Panc1 (cell line): ENCODE data around the gene MGMT. TPM values are rescaled to one million over a fixed set of nuclear protein-coding genes. Genes with fewer than 3 reads are reported as not detected.

Experiments used
- ATAC-seq: fragments of 200-7000 bp; cut with Tn5 transposase; 2 replicates; pipeline ENCODE4 v1.9.1; 2020; ENCODE audit warnings: mild to moderate bottlenecking, moderate library complexity
- BruUV-seq: library from RNA; stranded (reverse); fragments of 400-500 nt; replicated peaks from 2 replicates; lab custom pipeline; 2021; lab: Mats Ljungman, UMichigan
- CTCF ChIA-PET: fragments of 300-600 bp; sonication (Branson Sonifier 250); formaldehyde crosslinking; loops from one replicate; lab custom pipeline; 2022; ENCODE audit warnings: antibody characterized with exemption; lab: Charles Lee
- POLR2A ChIA-PET: fragments of 300-600 bp; sonication (Branson Sonifier 250); formaldehyde crosslinking; loops from one replicate; lab custom pipeline; 2022; ENCODE audit warnings: antibody characterized with exemption; lab: Charles Lee
- DNase-seq: peaks from one replicate; pipeline ENCODE4 v3.0.0-alpha.2; 2010; ENCODE audit warnings: low read depth, low spot score
- H3K27ac ChIP-seq: 2 replicates; pipeline ENCODE4 v1.5.1; 2011; ENCODE audit warnings: mild to moderate bottlenecking, low read length, inconsistent platforms
- H3K27me3 ChIP-seq: fragments of 200-500 bp; sonication (Bioruptor generic); 2 replicates; pipeline ENCODE4 v1.6.0; 2014; ENCODE audit warnings: low read length, inconsistent platforms; ENCODE audit not compliant: control insufficient read depth, insufficient read depth
- H3K36me3 ChIP-seq: fragments of 200-500 bp; sonication (Bioruptor generic); 2 replicates; pipeline ENCODE4 v1.5.1; 2014; ENCODE audit warnings: inconsistent platforms, mild to moderate bottlenecking, low read length, moderate library complexity; ENCODE audit not compliant: control insufficient read depth, insufficient read depth
- H3K4me1 ChIP-seq: 2 replicates; pipeline ENCODE4 v1.5.1; 2011; ENCODE audit warnings: inconsistent platforms, mild to moderate bottlenecking, low read length, moderate library complexity; ENCODE audit not compliant: control insufficient read depth, insufficient read depth
- H3K4me3 ChIP-seq, 2 experiments: 2 replicates each; pipeline ENCODE4 v1.5.1; 2011 to 2012; ENCODE audit warnings: low read depth in 2 of 2, low read length in 2 of 2, mild to moderate bottlenecking in 2 of 2, inconsistent platforms in 1 of 2, moderate library complexity in 1 of 2
- H3K9me3 ChIP-seq: fragments of 200-500 bp; sonication (Bioruptor generic); 2 replicates; pipeline ENCODE4 v1.5.1; 2014; ENCODE audit warnings: low read depth, mild to moderate bottlenecking, inconsistent platforms, low read length, moderate library complexity; ENCODE audit not compliant: control insufficient read depth, insufficient read depth
- POLR2AphosphoS5 ChIP-seq: IDR thresholded peaks from 2 replicates; pipeline ENCODE4 v1.6.1; 2012; ENCODE audit warnings: mild to moderate bottlenecking, low read depth, low read length, moderate library complexity
- REST ChIP-seq, 2 experiments: IDR thresholded peaks; 2 replicates each; pipeline ENCODE4 v1.6.1; 2011 to 2012; ENCODE audit warnings: low read depth in 2 of 2, control low read depth in 1 of 2, low read length in 1 of 2, mild to moderate bottlenecking in 1 of 2, moderate library complexity in 1 of 2; ENCODE audit not compliant: insufficient read depth in 1 of 2
- SIN3A ChIP-seq: IDR thresholded peaks from 2 replicates; pipeline ENCODE4 v1.6.1; 2012; ENCODE audit warnings: low read depth, mild to moderate bottlenecking, low read length, moderate library complexity, borderline replicate concordance; ENCODE audit not compliant: insufficient read depth
- TCF7L2 ChIP-seq: IDR thresholded peaks from 2 replicates; pipeline ENCODE4 v1.6.1; 2011; ENCODE audit warnings: mild to moderate bottlenecking, low read depth, low read length, inconsistent platforms
- in situ Hi-C: cut with HindIII; loops from 2 replicates; pipeline ENCODE4 v1.10.0; 2016; ENCODE audit warnings: low sequenced_read_pairs, low pct_unique_long_range_greater_than_20kb
- intact Hi-C: fragments of 100-400 bp; cut with micrococcal nuclease; formaldehyde crosslinking; loops from one replicate; pipeline ENCODE4 v1.10.0; 2022; ENCODE audit not compliant: unreplicated experiment
- total RNA-seq: library from RNA; stranded (reverse); gene quantifications from one replicate; pipeline ENCODE4 v1.2.1, GENCODE V29; 2021; ENCODE audit not compliant: unreplicated experiment
- TF ChIP-seq, protein P1 (sequence below): fragments of 450-650 bp; IDR thresholded peaks from 2 replicates; pipeline ENCODE4 v1.5.1; 2017; ENCODE audit warnings: mild to moderate bottlenecking

The MGMT gene
- total RNA-seq, 1 experiment from 2014 or later, result 27.3 TPM

DNA sequence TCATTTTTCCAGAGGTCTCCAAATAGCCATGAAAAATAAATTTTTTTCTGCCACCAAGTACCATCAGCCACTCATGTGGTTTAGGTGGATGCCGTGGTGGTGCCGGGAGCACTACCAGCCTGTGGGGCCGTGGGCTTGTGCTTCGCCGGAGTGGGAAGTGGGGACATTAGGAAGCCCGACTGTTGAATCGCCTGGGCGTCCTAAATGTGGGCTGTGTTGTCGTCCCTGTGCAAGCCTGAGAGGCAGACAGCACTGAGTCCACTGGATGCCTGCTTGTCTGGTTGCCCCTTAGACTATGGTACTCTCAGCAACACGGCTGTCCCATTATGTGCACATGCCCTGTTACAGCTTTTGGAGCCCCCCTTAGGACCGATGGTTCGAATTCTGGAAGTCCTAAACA lies 59.9 kb downstream of the MGMT start:
- TF ChIP-seq SIN3A (no peak), POLR2AphosphoS5 (no peak), REST (IDR thresholded peaks at IDR 0.05; ENCODE audit: insufficient read depth in 1 of 2, low read depth in 2 of 2, low read length in 1 of 2) (no peak), TCF7L2 (no peak)
- TF ChIP-seq, protein P1, sequence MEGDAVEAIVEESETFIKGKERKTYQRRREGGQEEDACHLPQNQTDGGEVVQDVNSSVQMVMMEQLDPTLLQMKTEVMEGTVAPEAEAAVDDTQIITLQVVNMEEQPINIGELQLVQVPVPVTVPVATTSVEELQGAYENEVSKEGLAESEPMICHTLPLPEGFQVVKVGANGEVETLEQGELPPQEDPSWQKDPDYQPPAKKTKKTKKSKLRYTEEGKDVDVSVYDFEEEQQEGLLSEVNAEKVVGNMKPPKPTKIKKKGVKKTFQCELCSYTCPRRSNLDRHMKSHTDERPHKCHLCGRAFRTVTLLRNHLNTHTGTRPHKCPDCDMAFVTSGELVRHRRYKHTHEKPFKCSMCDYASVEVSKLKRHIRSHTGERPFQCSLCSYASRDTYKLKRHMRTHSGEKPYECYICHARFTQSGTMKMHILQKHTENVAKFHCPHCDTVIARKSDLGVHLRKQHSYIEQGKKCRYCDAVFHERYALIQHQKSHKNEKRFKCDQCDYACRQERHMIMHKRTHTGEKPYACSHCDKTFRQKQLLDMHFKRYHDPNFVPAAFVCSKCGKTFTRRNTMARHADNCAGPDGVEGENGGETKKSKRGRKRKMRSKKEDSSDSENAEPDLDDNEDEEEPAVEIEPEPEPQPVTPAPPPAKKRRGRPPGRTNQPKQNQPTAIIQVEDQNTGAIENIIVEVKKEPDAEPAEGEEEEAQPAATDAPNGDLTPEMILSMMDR, result no peak
- intact Hi-C loops (no loop called here), in situ Hi-C loops (no loop called here)
- DNase-seq (no peak), ATAC-seq (no peak)
- POLR2A ChIA-PET, result no interaction called here
- Histone ChIP-seq H3K4me1 (peaks cover 12% of the 10 kb centered on the region), H3K4me3 (no peak overlapping the region), H3K27me3 (no peaks in the 10 kb centered on the region), H3K36me3 (no peaks in the 10 kb centered on the region), H3K27ac (no peak overlapping the region), H3K9me3 (no peaks in the 10 kb centered on the region)
- no TSS peak for BruUV-seq
- CTCF ChIA-PET, result no interaction called here

GRCh38 chr10:129528376-129528978 lies 61.4 kb downstream of the MGMT start:
- BruUV-seq, result no TSS peak
- H3K9me3 ChIP-seq, result no peaks in the 10 kb centered on the region
- peaks cover 14% of the 10 kb centered on the region for H3K4me1 ChIP-seq
- H3K27me3 ChIP-seq, result no peaks in the 10 kb centered on the region
- intact Hi-C loops, result no loop called here
- ChIA-PET CTCF (no interaction called here), POLR2A (no interaction called here)
- in situ Hi-C loops, result no loop called here
- DNase-seq (no peak), ATAC-seq (no peak)
- no peak overlapping the region for H3K27ac ChIP-seq
- TF ChIP-seq, protein P1, result no peak
- TF ChIP-seq TCF7L2 (no peak), POLR2AphosphoS5 (no peak), REST (IDR thresholded peaks at IDR 0.05; ENCODE audit: insufficient read depth in 1 of 2, low read depth in 2 of 2, low read length in 1 of 2) (no peak), SIN3A (no peak)
- no peaks in the 10 kb centered on the region for H3K36me3 ChIP-seq
- no peak overlapping the region for H3K4me3 ChIP-seq
